Chondrocyte (in vitro differentiated cells): ENCODE measurements around the gene MED13. TPM values are rescaled to one million over a fixed set of nuclear protein-coding genes. Genes with fewer than 3 reads are reported as not detected.
"Not testable (repeated sequence)": the region's sequence is repeated elsewhere in the genome, so short reads cannot be mapped to it uniquely, and the experiment has no call there.

Experiments used
- DNase-seq: peaks from one replicate; pipeline ENCODE4 v3.0.0; 2021; ENCODE audit warnings: mixed read lengths, low spot score
- H3K27ac Mint-ChIP-seq: one replicate; pipeline ENCODE4 v1.8.0; 2021; ENCODE audit warnings: mild to moderate bottlenecking, moderate library complexity, mixed read lengths; ENCODE audit not compliant: unreplicated experiment
- H3K27me3 Mint-ChIP-seq: 2 replicates; pipeline ENCODE4 v1.8.0; 2021; ENCODE audit warnings: low read depth, mixed read lengths
- H3K36me3 Mint-ChIP-seq: 2 replicates; pipeline ENCODE4 v1.8.0; 2021; ENCODE audit warnings: low read depth, mixed read lengths
- H3K4me1 Mint-ChIP-seq: 2 replicates; pipeline ENCODE4 v1.8.0; 2021; ENCODE audit warnings: low read depth, mild to moderate bottlenecking, mixed read lengths
- H3K4me3 Mint-ChIP-seq: one replicate; pipeline ENCODE4 v1.8.0; 2021; ENCODE audit warnings: mild to moderate bottlenecking, moderate library complexity, mixed read lengths; ENCODE audit not compliant: unreplicated experiment
- H3K9me3 Mint-ChIP-seq: 2 replicates; pipeline ENCODE4 v1.8.0; 2021; ENCODE audit warnings: low read depth, mixed read lengths
- total RNA-seq: library from RNA; stranded (reverse); gene quantifications from 3 replicates; pipeline ENCODE4 v1.2.1, GENCODE V29; 2021
- TF ChIP-seq, protein P1 (sequence below): fragments of 200-600 bp; sonication (generic); IDR thresholded peaks from 2 replicates; pipeline ENCODE4 v1.5.0; 2021; ENCODE audit warnings: antibody characterized with exemption, mild to moderate bottlenecking, moderate library complexity

MED13 gene
- total RNA-seq, 1 donor from 2014 or later, result 53.0 TPM

DNA sequence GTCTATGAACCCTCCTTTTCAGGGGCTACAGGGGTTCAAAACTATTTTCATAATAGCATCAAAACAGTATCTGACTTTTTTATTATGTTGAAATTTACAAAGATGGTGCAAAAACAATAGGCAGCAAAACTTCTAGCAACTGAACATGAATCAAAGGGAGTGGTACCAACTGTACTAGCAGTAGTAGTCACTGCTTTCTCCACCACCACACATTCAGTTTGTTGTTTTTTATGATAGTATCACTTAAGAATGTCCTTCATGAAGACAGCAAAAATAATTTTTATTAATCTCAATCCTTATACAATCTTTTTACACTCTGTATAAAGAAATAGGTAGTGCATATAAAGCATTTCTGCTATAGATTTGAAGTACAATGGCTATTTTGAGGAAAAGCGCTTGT lies 47.6 kb downstream of the MED13 start:
- no peak for DNase-seq
- peaks cover 19% of the 10 kb centered on the region for H3K4me1 Mint-ChIP-seq
- TF ChIP-seq, protein P1, sequence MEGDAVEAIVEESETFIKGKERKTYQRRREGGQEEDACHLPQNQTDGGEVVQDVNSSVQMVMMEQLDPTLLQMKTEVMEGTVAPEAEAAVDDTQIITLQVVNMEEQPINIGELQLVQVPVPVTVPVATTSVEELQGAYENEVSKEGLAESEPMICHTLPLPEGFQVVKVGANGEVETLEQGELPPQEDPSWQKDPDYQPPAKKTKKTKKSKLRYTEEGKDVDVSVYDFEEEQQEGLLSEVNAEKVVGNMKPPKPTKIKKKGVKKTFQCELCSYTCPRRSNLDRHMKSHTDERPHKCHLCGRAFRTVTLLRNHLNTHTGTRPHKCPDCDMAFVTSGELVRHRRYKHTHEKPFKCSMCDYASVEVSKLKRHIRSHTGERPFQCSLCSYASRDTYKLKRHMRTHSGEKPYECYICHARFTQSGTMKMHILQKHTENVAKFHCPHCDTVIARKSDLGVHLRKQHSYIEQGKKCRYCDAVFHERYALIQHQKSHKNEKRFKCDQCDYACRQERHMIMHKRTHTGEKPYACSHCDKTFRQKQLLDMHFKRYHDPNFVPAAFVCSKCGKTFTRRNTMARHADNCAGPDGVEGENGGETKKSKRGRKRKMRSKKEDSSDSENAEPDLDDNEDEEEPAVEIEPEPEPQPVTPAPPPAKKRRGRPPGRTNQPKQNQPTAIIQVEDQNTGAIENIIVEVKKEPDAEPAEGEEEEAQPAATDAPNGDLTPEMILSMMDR, result no peak
- no peaks in the 10 kb centered on the region for H3K9me3 Mint-ChIP-seq
- H3K27ac Mint-ChIP-seq, result peak overlapping the region; percentile 42
- peaks cover 17% of the 10 kb centered on the region for H3K36me3 Mint-ChIP-seq
- no peak overlapping the region for H3K4me3 Mint-ChIP-seq
- H3K27me3 Mint-ChIP-seq, result no peaks in the 10 kb centered on the region

DNA sequence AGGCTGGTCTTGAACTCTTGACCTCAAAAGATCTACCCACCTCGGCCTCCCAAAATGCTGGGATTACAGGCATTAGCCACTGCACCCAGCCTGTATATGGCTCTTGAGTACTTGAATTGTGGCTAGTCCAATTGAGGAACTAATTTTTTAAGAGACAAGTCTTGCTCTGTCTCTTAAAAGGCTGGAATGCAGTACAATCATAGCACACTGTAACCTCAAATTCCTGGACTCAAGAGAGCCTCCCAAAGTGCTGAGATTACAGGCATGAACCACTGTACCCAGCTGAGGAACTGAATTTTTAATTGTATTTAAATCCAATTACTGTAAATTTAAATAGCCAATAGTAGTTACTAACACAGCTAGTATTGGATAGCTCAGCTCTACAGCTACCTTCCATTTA lies 50.6 kb downstream of the MED13 start:
- TF ChIP-seq, protein P1, result no peak
- DNase-seq, result no peak
- Mint-ChIP-seq H3K27ac (no peak overlapping the region), H3K4me1 (peaks cover 19% of the 10 kb centered on the region), H3K4me3 (no peak overlapping the region), H3K27me3 (no peaks in the 10 kb centered on the region), H3K9me3 (no peaks in the 10 kb centered on the region), H3K36me3 (peaks cover 23% of the 10 kb centered on the region)

DNA sequence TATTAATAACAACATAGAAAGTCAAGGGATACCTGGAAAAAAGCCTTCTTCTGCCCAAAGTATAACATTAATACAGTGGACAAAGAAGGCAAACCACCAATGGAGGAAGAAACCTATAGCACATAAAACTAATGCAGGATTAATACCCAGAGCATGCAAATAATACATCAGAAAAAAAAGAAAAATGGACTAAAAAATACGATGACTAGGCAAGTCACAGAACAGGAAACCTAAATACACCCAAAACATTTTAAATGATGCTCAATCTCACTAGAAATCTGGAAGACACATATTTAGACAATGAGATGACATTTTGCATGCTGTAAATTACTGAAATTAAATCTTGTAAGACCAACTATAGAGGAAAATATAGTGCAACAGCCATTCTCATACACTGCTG lies 55.9 kb downstream of the MED13 start:
- Mint-ChIP-seq H3K36me3 (peaks cover 28% of the 10 kb centered on the region), H3K4me3 (no peak overlapping the region), H3K4me1 (peaks cover 16% of the 10 kb centered on the region), H3K27me3 (no peaks in the 10 kb centered on the region), H3K9me3 (no peaks in the 10 kb centered on the region), H3K27ac (no peak overlapping the region)
- DNase-seq, result no peak
- TF ChIP-seq, protein P1, result no peak

DNA sequence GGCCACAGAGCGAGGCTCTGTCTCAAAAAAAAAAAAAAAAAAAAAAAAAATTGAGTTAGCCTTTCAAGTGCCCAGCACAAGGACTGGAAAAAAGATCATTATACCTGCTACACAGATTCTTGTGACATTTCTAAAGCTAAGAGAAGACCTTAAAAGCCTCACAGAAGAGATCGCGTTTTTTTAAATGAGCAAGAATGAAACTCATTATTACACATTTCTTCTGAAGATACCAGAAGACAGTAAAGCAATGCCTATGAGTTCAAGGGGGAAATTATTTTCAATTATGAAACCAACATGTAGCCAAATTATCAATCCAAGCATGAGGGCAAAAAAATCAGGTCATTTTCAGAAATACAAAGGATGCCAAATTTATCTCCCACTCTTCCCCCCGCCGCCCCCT lies 56.8 kb downstream of the MED13 start:
- Mint-ChIP-seq H3K4me3 (no peak overlapping the region), H3K4me1 (peaks cover 16% of the 10 kb centered on the region), H3K36me3 (peaks cover 25% of the 10 kb centered on the region), H3K9me3 (no peaks in the 10 kb centered on the region), H3K27me3 (no peaks in the 10 kb centered on the region), H3K27ac (no peak overlapping the region)
- no peak for DNase-seq
- TF ChIP-seq, protein P1, result no peak

DNA sequence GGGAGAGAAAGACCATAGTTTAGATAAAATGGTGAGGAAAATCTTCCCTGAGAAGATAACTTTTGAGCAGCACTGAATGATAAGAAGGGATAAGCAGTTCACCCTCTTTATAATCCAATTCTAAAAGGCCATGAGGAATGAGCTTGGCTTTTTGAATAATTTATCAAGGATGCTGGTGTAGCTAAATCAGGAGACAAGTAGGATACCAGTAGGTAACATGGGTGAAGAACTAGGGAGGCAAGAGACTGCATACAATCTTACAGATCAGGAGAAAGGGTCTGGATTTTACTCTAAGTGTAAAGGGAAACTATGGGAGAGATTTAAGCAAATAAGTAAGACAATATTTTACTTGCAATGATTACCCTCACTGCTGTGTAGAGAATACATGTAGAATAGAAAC lies 60.7 kb downstream of the MED13 start:
- TF ChIP-seq, protein P1, result no peak
- Mint-ChIP-seq H3K27me3 (no peaks in the 10 kb centered on the region), H3K36me3 (peaks cover 16% of the 10 kb centered on the region), H3K27ac (no peak overlapping the region), H3K4me3 (no peak overlapping the region), H3K9me3 (no peaks in the 10 kb centered on the region), H3K4me1 (peaks cover 25% of the 10 kb centered on the region)
- DNase-seq, result no peak

DNA sequence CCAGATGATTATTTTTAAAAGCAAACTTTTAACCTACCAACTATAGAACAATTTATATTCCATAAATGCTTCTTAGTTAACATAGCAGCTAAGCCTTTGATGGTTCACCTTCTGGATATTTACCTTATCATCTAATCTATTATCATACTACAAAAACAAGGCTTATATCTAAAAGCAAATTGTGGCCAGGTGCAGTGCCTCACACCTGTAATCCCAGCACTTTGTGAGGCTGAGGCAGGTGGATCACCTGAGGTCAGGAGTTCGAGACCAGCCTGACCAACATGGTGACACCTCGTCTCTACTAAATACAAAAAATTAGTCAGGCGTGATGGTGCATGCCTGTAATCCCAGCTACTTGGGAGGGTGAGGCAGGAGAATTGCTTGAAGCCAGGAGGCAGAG lies 61.9 kb downstream of the MED13 start:
- not testable (repeated sequence) for DNase-seq, H3K4me3 Mint-ChIP-seq, H3K27ac Mint-ChIP-seq, H3K27me3 Mint-ChIP-seq, H3K9me3 Mint-ChIP-seq
- peaks cover 28% of the 10 kb centered on the region for H3K4me1 Mint-ChIP-seq
- peaks cover 14% of the 10 kb centered on the region for H3K36me3 Mint-ChIP-seq
